GM23338 (cell line): Measurements from ENCODE around the gene GRIA3. TPM values are rescaled to one million over a fixed set of nuclear protein-coding genes. Genes with fewer than 3 reads are reported as not detected.

Experiments
- ATAC-seq: fragments of 200-7000 bp; cut with Tn5 transposase; 3 replicates; pipeline ENCODE4 v1.9.1; 2020
- DNase-seq: peaks from one replicate; pipeline ENCODE4 v3.0.0-alpha.2; 2015; ENCODE audit warnings: low spot score
- H2AFZ ChIP-seq: fragments of 200-600 bp; sonication (generic); 2 replicates; pipeline ENCODE4 v1.8.0; 2016; ENCODE audit warnings: antibody characterized with exemption, mild to moderate bottlenecking, moderate library complexity
- H3F3A ChIP-seq: fragments of 200-600 bp; sonication (generic); replicated peaks from 2 replicates; pipeline ENCODE4 v1.8.0; 2017; ENCODE audit warnings: antibody characterized with exemption, mixed run types, low read depth
- H3K27ac ChIP-seq: fragments of 200-600 bp; sonication (generic); 2 replicates; pipeline ENCODE4 v1.6.1; 2016; ENCODE audit warnings: low read depth
- H3K27me3 ChIP-seq: fragments of 200-600 bp; sonication (generic); 2 replicates; pipeline ENCODE4 v1.8.0; 2016; ENCODE audit warnings: mild to moderate bottlenecking, mixed run types, moderate library complexity; ENCODE audit not compliant: insufficient read depth
- H3K36me3 ChIP-seq: fragments of 200-600 bp; sonication (generic); 2 replicates; pipeline ENCODE4 v1.8.0; 2016; ENCODE audit warnings: mild to moderate bottlenecking; ENCODE audit not compliant: insufficient read depth
- H3K4me1 ChIP-seq: fragments of 200-600 bp; sonication (generic); 2 replicates; pipeline ENCODE4 v1.8.0; 2016; ENCODE audit warnings: mild to moderate bottlenecking, moderate library complexity; ENCODE audit not compliant: insufficient read depth
- H3K4me2 ChIP-seq: fragments of 200-600 bp; sonication (generic); 2 replicates; pipeline ENCODE4 v1.7.1; 2017; ENCODE audit warnings: mixed run types
- H3K4me3 ChIP-seq: fragments of 200-600 bp; sonication (generic); 2 replicates; pipeline ENCODE4 v1.6.1; 2016; ENCODE audit warnings: mixed run types
- H3K79me2 ChIP-seq: fragments of 200-600 bp; sonication (generic); replicated peaks from 2 replicates; pipeline ENCODE4 v1.8.0; 2017; ENCODE audit warnings: mild to moderate bottlenecking; ENCODE audit not compliant: insufficient read depth
- H3K9me2 ChIP-seq: fragments of 200-600 bp; sonication (generic); 2 replicates; pipeline ENCODE4 v1.8.0; 2017; ENCODE audit not compliant: insufficient read depth
- H4K20me1 ChIP-seq: fragments of 200-600 bp; sonication (generic); replicated peaks from 2 replicates; pipeline ENCODE4 v1.8.0; 2017; ENCODE audit warnings: mild to moderate bottlenecking; ENCODE audit not compliant: insufficient read depth
- H3K27ac Mint-ChIP-seq: 2 replicates; pipeline ENCODE4 v1.8.0; 2020; ENCODE audit warnings: inconsistent platforms, mild to moderate bottlenecking, moderate library complexity, mixed read lengths
- H3K27me3 Mint-ChIP-seq: 3 replicates; pipeline ENCODE4 v1.8.0; 2022; ENCODE audit warnings: low read depth, mild to moderate bottlenecking, moderate library complexity, mixed read lengths, inconsistent platforms; ENCODE audit not compliant: insufficient read depth, poor library complexity
- H3K36me3 Mint-ChIP-seq: 3 replicates; pipeline ENCODE4 v1.8.0; 2021; ENCODE audit warnings: low read depth, mild to moderate bottlenecking, inconsistent platforms, moderate library complexity, mixed read lengths
- H3K4me1 Mint-ChIP-seq: 3 replicates; pipeline ENCODE4 v1.8.0; 2020; ENCODE audit warnings: mild to moderate bottlenecking, inconsistent platforms, mixed read lengths
- H3K4me3 Mint-ChIP-seq: 3 replicates; pipeline ENCODE4 v1.8.0; 2021; ENCODE audit warnings: moderate library complexity, mild to moderate bottlenecking, inconsistent platforms, mixed read lengths
- H3K9me3 Mint-ChIP-seq: 3 replicates; pipeline ENCODE4 v1.8.0; 2020; ENCODE audit warnings: moderate library complexity, mild to moderate bottlenecking, inconsistent platforms, mixed read lengths
- CREB1 ChIP-seq: fragments of 250-450 bp; sonication (Bioruptor Pico); IDR thresholded peaks from 2 replicates; pipeline ENCODE4 v1.5.0; 2020; ENCODE audit warnings: low read depth, mild to moderate bottlenecking, moderate library complexity
- EZH2phosphoT487 ChIP-seq: fragments of 200-600 bp; sonication (generic); IDR thresholded peaks from one replicate; pipeline ENCODE4 v1.8.1; 2018; ENCODE audit warnings: antibody characterized with exemption; ENCODE audit not compliant: unreplicated experiment
- JUNB ChIP-seq: IDR thresholded peaks from one replicate; pipeline ENCODE4 v1.6.1; 2016; ENCODE audit warnings: antibody characterized with exemption; ENCODE audit not compliant: unreplicated experiment
- NANOG ChIP-seq: IDR thresholded peaks from 2 replicates; pipeline ENCODE4 v1.6.1; 2016; ENCODE audit warnings: antibody characterized with exemption, borderline replicate concordance
- POLR2AphosphoS5 ChIP-seq: IDR thresholded peaks from 2 replicates; pipeline ENCODE4 v1.6.1; 2016; ENCODE audit warnings: antibody characterized with exemption, low read depth
- STAT1 ChIP-seq: IDR thresholded peaks from one replicate; pipeline ENCODE4 v1.6.1; 2016; ENCODE audit warnings: antibody characterized with exemption; ENCODE audit not compliant: unreplicated experiment
- ZNF114 ChIP-seq: fragments of 250-450 bp; sonication (Bioruptor Pico); IDR thresholded peaks from 2 replicates; pipeline ENCODE4 v1.5.0; 2020; ENCODE audit warnings: mild to moderate bottlenecking, moderate library complexity
- ZNF331 ChIP-seq: fragments of 250-450 bp; sonication (Bioruptor Pico); IDR thresholded peaks from 2 replicates; pipeline ENCODE4 v1.5.0; 2020; ENCODE audit warnings: low read depth, mild to moderate bottlenecking, moderate library complexity
- polyA plus RNA-seq: library from polyadenylated mRNA; unstranded; fragments of >200 nt; fragmentation: Nextera tagmentation; extraction: Ambion mirVana; gene quantifications from 2 replicates; pipeline ENCODE4 v1.2.1, GENCODE V29; 2016
- total RNA-seq: library from RNA; depleted of rRNA; stranded (reverse); fragments of >200 nt; shearing (Covaris generic); gene quantifications from 2 replicates; pipeline ENCODE4 v1.2.3, GENCODE V29; 2014
- TF ChIP-seq, protein P1 (sequence below), 2 experiments: fragments of 200-600 bp in 1 of 2; sonication (generic) in 1 of 2; conservative IDR thresholded peaks; 2 replicates each; pipeline versions ENCODE4 v1.5.1 to v1.6.1; 2016 to 2017; ENCODE audit warnings: antibody characterized with exemption in 2 of 2, low read depth in 2 of 2, mild to moderate bottlenecking in 2 of 2, moderate library complexity in 1 of 2

The GRIA3 gene
- total and polyA plus RNA-seq, 2 experiments from 2014 or later: 2.7 to 5.6 TPM

DNA sequence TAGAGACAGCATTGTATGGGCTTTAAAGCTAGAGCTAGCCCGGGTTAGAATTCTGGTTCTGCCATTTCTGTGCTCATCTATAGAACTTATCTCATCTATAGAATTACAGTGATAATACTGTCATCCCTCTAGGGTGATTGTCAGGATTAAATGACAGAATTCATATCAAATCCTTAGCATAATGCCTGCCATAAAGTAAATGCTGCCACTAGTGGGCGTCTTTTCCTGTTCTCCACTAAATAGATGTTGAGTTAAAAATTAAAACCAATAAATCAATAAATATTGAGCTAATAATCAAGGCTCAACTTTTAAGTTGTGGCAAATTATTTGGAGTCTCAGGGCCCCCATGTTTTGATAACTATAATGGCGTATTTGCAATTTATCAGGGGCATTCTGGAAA is 19.7 kb downstream of the GRIA3 start:
- Histone ChIP-seq H4K20me1 (no peaks in the 10 kb centered on the region), H3K27ac (no peak overlapping the region), H2AFZ (no peak overlapping the region), H3K27me3 (no peaks in the 10 kb centered on the region), H3K4me2 (no peak overlapping the region), H3K79me2 (no peaks in the 10 kb centered on the region), H3K4me3 (no peak overlapping the region), H3K36me3 (no peaks in the 10 kb centered on the region), H3F3A (no peaks in the 10 kb centered on the region), H3K9me2 (no peaks in the 10 kb centered on the region), H3K4me1 (no peaks in the 10 kb centered on the region)
- Mint-ChIP-seq H3K9me3 (no peaks in the 10 kb centered on the region), H3K27me3 (no peaks in the 10 kb centered on the region), H3K36me3 (no peaks in the 10 kb centered on the region), H3K4me1 (peaks cover 2% of the 10 kb centered on the region; the same call in 1 of the 3 replicates), H3K4me3 (no peak overlapping the region), H3K27ac (no peak overlapping the region)
- ATAC-seq (no peak), DNase-seq (peak; percentile 16)
- TF ChIP-seq EZH2phosphoT487: no peak
- TF ChIP-seq, protein P1, sequence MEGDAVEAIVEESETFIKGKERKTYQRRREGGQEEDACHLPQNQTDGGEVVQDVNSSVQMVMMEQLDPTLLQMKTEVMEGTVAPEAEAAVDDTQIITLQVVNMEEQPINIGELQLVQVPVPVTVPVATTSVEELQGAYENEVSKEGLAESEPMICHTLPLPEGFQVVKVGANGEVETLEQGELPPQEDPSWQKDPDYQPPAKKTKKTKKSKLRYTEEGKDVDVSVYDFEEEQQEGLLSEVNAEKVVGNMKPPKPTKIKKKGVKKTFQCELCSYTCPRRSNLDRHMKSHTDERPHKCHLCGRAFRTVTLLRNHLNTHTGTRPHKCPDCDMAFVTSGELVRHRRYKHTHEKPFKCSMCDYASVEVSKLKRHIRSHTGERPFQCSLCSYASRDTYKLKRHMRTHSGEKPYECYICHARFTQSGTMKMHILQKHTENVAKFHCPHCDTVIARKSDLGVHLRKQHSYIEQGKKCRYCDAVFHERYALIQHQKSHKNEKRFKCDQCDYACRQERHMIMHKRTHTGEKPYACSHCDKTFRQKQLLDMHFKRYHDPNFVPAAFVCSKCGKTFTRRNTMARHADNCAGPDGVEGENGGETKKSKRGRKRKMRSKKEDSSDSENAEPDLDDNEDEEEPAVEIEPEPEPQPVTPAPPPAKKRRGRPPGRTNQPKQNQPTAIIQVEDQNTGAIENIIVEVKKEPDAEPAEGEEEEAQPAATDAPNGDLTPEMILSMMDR (conservative IDR thresholded peaks at IDR 0.05; ENCODE audit: low read depth in 2 of 2): peak in 1 of 2 experiments; percentile 54; a peak in 3 of 4 replicates

- no peaks in the 10 kb centered on the region for H3K4me1 ChIP-seq
- ATAC-seq (no peak), DNase-seq (no peak)
- H3K36me3 Mint-ChIP-seq: no peaks in the 10 kb centered on the region
- no peak overlapping the region for H3K4me2 ChIP-seq
- H4K20me1 ChIP-seq: no peaks in the 10 kb centered on the region
- no peak overlapping the region for H3K4me3 ChIP-seq
- peaks cover 2% of the 10 kb centered on the region; the same call in 1 of the 3 replicates for H3K4me1 Mint-ChIP-seq
- H3K9me3 Mint-ChIP-seq: no peaks in the 10 kb centered on the region
- no peak overlapping the region for H3K27ac ChIP-seq
- H3K27me3 Mint-ChIP-seq: no peaks in the 10 kb centered on the region
- H3F3A ChIP-seq: no peaks in the 10 kb centered on the region
- H2AFZ ChIP-seq: no peak overlapping the region
- no peaks in the 10 kb centered on the region for H3K36me3 ChIP-seq
- TF ChIP-seq, protein P1 (conservative IDR thresholded peaks at IDR 0.05; ENCODE audit: low read depth in 2 of 2): no peak
- TF ChIP-seq CREB1 (no peak), EZH2phosphoT487 (no peak), ZNF331 (no peak), JUNB (no peak), STAT1 (no peak), NANOG (no peak), POLR2AphosphoS5 (no peak), ZNF114 (CRISPR knock-in tag) (no peak)
- H3K9me2 ChIP-seq: no peaks in the 10 kb centered on the region
- H3K4me3 Mint-ChIP-seq: no peak overlapping the region
- no peak overlapping the region for H3K27ac Mint-ChIP-seq
- no peaks in the 10 kb centered on the region for H3K27me3 ChIP-seq
- H3K79me2 ChIP-seq: no peaks in the 10 kb centered on the region
Measured at GRCh38 chrX:123206176-123206575, 22.1 kb downstream of the GRIA3 start.
